G401 (cell line): ENCODE measurements around the gene TJAP1. TPM values are rescaled to one million over a fixed set of nuclear protein-coding genes. Genes with fewer than 3 reads are reported as not detected.
"Not testable (repeated sequence)": the region's sequence is repeated elsewhere in the genome, so short reads cannot be mapped to it uniquely, and the experiment has no call there.

Experiments
- DNase-seq: peaks from one replicate; pipeline ENCODE4 v3.0.0-alpha.2; 2015; ENCODE audit warnings: low spot score
- in situ Hi-C: cut with HindIII; loops from 2 replicates; pipeline ENCODE4 v1.10.0; 2016; ENCODE audit warnings: low sequenced_read_pairs, mixed read lengths
- total RNA-seq: library from RNA; depleted of rRNA; stranded (reverse); fragments of >200 nt; shearing (Covaris generic); gene quantifications from 2 replicates; pipeline ENCODE4 v1.2.3, GENCODE V29; 2014; rRNA removed

Gene TJAP1
- total RNA-seq, 1 experiment from 2014 or later: 16.9 TPM

GRCh38 chr6:43516697-43517504 is 39.5 kb downstream of the TJAP1 start, which contains the start of the genes POLR1C and YIPF3:
POLR1C (plus strand) TSS chr6:43517089; CDS start chr6:43517110, 21 bp downstream.
YIPF3 (minus strand) TSS chr6:43516926; CDS start chr6:43516807, 119 bp downstream.
- DNase-seq: peak; percentile 99
- in situ Hi-C loops: no loop called here

DNA sequence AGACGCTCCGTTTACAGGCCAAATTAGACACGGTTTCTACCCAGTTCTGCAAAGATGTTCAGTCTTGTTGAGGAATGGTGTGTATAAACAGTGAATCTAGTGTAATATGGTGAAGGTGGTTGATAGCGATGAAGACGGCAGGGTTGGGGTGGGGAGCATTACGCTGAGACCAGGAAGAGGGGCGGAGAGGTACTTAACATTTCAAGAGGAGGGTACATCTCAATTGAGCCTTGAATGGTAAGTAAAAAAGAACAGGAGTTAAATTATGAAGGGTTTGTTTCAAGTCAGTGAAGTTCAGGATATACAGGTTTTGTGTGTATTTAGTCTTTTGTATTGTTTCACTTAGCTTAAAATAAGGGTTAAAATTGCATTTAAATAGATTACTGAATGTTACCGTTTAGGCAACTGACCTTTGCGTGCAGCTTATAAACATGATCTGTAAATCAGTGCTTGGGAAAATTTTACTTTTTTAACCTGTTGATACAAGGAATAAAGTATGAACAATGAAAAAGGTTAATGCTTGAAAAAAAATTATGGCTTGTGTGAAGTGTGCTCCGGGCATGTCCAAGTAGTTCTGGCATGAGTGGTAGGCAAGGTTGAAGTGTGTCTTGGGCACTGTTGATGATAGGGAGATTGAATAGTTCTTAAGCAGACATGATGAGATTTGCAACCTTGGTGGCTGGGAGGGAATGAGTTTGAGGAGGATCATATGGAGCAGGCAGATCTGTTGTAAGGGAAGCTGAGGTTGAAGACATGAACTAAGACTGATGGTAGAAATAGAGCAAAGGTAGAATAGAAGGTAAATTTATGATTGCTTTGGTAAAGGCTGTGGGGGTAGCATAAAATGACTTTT is 40.4 kb downstream of the TJAP1 start:
- DNase-seq: no peak
- in situ Hi-C loops: no loop called here

- in situ Hi-C loops: no loop called here
- DNase-seq: no peak
These were observed 42.7 kb downstream of the TJAP1 start for GRCh38 chr6:43520097-43520496.

- no peak for DNase-seq
- in situ Hi-C loops: no loop called here
These were observed 44.5 kb downstream of the TJAP1 start for GRCh38 chr6:43521836-43522235.

DNA sequence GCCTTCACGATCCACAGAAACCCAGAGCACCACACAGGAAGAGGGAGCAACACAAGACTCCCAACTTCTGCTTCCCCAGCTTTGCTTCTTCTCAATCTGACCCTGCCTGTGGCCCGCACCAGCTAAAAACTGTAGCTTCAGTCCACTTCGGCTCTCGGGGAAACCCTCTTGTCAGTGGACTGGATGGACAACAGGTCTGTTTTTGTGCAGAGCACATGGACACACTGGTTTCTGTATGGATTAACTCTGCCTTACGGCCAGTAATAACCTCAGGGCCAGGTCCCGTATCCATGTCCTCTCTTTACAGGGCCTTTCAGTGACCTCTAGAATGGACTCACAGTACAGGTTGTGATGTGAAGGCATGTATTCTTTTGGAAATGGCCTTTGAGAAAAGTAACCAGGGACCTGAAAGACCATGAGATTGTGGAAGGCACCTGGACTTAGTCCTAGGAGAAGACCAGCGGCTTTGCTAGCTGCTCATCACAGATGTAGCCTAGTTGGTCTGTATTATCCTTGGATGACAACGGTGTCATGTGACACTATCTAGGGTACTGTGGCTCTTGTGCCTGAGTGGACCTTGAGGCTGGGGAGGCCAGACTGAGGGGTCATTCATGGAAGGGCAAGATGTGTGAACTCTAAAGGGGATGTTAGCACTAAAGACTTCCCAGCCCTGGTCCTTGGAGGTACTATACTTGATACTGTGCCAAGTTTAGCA is 45.3 kb downstream of the TJAP1 start:
- DNase-seq: no peak
- in situ Hi-C loops: no loop called here

- no peak for DNase-seq
- in situ Hi-C loops: no loop called here
These were observed 45.9 kb downstream of the TJAP1 start for GRCh38 chr6:43523284-43523683.

- in situ Hi-C loops: no loop called here
- DNase-seq: no peak
These were observed 47.2 kb downstream of the TJAP1 start for GRCh38 chr6:43524483-43524961.

DNA sequence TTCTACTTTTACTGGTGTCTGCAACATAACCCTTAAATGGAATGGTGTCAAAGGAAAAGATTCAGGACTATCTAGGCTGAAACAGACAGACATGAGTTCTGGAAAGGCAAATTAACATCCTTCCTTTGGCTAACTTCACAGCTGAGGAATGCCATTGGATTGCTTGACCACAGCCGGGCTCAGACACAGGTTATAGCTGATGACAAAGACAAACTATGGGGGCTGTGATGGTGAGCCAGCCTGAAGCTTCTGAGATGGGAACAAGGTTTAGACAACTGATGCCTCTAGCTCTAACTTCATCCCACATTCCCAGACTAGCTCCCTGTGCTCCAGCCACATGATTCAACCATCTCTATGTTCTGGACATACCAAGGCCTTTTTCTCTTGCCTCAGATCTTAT is 54.8 kb downstream of the TJAP1 start:
- in situ Hi-C loops: no loop called here
- DNase-seq: no peak

GRCh38 chr6:43538986-43539385 is 61.6 kb downstream of the TJAP1 start:
- DNase-seq, in situ Hi-C loops: not testable (repeated sequence)

GRCh38 chr6:43539409-43539808 is 62.0 kb downstream of the TJAP1 start:
- DNase-seq, in situ Hi-C loops: not testable (repeated sequence)

- DNase-seq: no peak
- in situ Hi-C loops: no loop called here
These were observed 63.1 kb downstream of the TJAP1 start for GRCh38 chr6:43540507-43540906.

DNA sequence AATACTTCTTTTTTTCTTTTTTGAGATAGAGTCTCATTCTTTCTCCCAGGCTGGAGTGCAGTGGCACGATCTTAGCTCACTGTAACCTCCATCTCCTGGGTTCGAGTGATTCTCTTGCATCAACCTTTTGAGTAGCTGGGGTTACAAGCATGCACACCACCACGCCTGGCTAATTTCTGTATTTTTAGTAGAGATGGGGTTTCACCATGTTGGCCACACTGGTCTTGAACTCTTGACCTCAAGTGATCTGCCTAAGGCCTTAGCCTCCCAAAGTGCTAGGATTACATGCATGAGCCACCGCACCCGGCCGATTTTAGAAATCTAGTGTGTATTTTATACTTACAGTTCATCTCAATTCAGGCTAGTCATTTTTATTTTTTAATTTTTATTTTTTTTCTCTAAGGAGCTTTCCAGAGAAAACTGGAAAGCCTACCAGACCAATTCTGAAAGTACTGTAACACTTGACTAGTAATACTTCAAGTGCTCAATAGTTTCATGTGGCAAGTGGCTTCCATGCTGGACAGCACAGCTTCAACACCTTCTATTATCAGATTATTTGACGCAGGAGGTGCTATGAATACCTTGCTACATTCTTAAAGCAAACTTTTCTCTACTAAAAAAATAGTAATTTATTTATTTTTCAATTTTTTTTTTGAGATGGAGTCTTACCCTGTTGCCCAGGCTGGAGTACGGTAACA is 64.6 kb downstream of the TJAP1 start:
- DNase-seq: no peak
- in situ Hi-C loops: no loop called here

DNA sequence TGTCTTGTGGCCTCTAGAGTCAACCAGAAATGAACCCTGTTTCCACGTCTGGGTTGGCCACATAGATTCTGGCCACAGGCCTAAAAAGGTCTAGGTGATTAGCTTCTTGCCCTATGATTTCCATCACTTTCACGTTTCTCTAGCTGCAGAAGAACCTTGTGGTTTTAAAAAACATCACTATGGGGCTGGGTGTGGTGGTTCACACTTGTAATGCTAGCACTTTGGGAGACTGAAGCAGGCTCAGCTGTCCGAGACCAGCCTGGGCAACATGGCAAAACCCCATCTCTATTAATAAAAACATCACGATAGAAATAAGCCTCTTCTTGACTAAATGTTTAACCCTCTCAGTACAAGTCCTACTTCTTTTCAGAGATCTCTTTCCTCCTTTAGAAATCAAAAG is 67.1 kb downstream of the TJAP1 start:
- no peak for DNase-seq
- in situ Hi-C loops: no loop called here

GRCh38 chr6:43547222-43547621 is 69.9 kb downstream of the TJAP1 start:
- in situ Hi-C loops: no loop called here

More at GRCh38 chr6:43547222-43547621, 69.9 kb downstream of the TJAP1 start:
- DNase-seq: peak; percentile 17

Other genes with a start within 250 kb of the TJAP1 start
- 223 and 291 TPM in 2 replicates for gene DNPH1, start 248.1 kb upstream of the TJAP1 start, total RNA-seq
- not detected in 2 replicates for gene TTBK1, start 234.1 kb upstream of the TJAP1 start, total RNA-seq
- gene SLC22A7, start 179.3 kb upstream of the TJAP1 start, total RNA-seq: not detected in 2 replicates
- not detected in 2 replicates for gene CRIP3, start 168.7 kb upstream of the TJAP1 start, total RNA-seq
- gene ZNF318, start 107.9 kb upstream of the TJAP1 start, total RNA-seq: 3.1 and 4.8 TPM in 2 replicates
- gene ABCC10, start 50.0 kb upstream of the TJAP1 start, total RNA-seq: 11.0 and 17.3 TPM in 2 replicates
- gene DLK2, start 22.0 kb upstream of the TJAP1 start, total RNA-seq: 3.1 and 3.4 TPM in 2 replicates
- 0.03 TPM in 1 of 2 replicates, not detected in the other for gene LRRC73, start 32.8 kb downstream of the TJAP1 start, total RNA-seq
- 49.4 and 92.9 TPM in 2 replicates for gene YIPF3, start 39.4 kb downstream of the TJAP1 start, total RNA-seq
- gene POLR1C, start 39.5 kb downstream of the TJAP1 start, total RNA-seq: 46.8 and 54.0 TPM in 2 replicates
- gene XPO5, start 98.5 kb downstream of the TJAP1 start, total RNA-seq: 38.0 and 60.5 TPM in 2 replicates
- 8.2 and 16.9 TPM in 2 replicates for gene POLH, start 98.6 kb downstream of the TJAP1 start, total RNA-seq
- gene GTPBP2, start 151.7 kb downstream of the TJAP1 start, total RNA-seq: 46.0 and 47.0 TPM in 2 replicates
- 59.0 and 78.9 TPM in 2 replicates for gene MAD2L1BP, start 158.3 kb downstream of the TJAP1 start, total RNA-seq
- gene RSPH9, start 167.5 kb downstream of the TJAP1 start, total RNA-seq: 0.92 and 1.6 TPM in 2 replicates
- 70.5 and 89.4 TPM in 2 replicates for gene MRPS18A, start 210.2 kb downstream of the TJAP1 start, total RNA-seq